GM06990 (cell line): ENCODE results near the gene TAF6.

Experiments used
- DNase-seq: peaks from one replicate; pipeline ENCODE4 v3.0.0-alpha.2; 2011; ENCODE audit not compliant: insufficient read length; ENCODE audit errors: extremely low read depth
- H3K27me3 ChIP-seq: replicated peaks from 2 replicates; pipeline ENCODE4 v1.6.0; 2011; ENCODE audit warnings: low read length; ENCODE audit not compliant: control insufficient read depth, insufficient read depth
- H3K36me3 ChIP-seq: 2 replicates; pipeline ENCODE4 v1.5.1; 2011; ENCODE audit warnings: low read length; ENCODE audit not compliant: control insufficient read depth, insufficient read depth
- H3K4me3 ChIP-seq: replicated peaks from 2 replicates; pipeline ENCODE4 v1.5.1; 2011; ENCODE audit warnings: low read depth, mild to moderate bottlenecking, control low read depth, low read length
- TF ChIP-seq, protein P1 (sequence below): IDR thresholded peaks from 2 replicates; pipeline ENCODE4 v1.5.1; 2011; ENCODE audit warnings: low read length, control low read depth, mild to moderate bottlenecking, inconsistent platforms; ENCODE audit not compliant: insufficient read depth, poor library complexity, severe bottlenecking

TAF6 gene

DNA sequence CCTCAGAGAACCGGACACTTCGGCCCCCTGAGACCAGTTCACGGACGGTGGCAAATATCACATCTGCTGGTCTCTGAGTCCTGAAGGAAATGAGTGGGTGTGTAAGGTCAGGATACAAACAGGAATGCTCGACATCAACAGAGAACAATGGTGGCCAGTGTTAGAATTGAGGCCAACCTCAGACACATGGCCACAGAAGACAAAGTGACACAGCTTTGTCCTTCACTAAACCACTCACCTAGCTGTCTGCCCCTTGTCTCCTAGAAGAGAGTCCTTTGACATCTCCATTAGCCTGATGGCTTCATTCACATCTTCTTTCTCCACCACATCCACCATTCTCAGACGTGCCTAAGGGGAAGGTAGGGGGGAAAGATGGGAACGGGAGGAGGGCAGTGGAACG lies 26.1 kb downstream of the TAF6 start:
- TF ChIP-seq, protein P1, sequence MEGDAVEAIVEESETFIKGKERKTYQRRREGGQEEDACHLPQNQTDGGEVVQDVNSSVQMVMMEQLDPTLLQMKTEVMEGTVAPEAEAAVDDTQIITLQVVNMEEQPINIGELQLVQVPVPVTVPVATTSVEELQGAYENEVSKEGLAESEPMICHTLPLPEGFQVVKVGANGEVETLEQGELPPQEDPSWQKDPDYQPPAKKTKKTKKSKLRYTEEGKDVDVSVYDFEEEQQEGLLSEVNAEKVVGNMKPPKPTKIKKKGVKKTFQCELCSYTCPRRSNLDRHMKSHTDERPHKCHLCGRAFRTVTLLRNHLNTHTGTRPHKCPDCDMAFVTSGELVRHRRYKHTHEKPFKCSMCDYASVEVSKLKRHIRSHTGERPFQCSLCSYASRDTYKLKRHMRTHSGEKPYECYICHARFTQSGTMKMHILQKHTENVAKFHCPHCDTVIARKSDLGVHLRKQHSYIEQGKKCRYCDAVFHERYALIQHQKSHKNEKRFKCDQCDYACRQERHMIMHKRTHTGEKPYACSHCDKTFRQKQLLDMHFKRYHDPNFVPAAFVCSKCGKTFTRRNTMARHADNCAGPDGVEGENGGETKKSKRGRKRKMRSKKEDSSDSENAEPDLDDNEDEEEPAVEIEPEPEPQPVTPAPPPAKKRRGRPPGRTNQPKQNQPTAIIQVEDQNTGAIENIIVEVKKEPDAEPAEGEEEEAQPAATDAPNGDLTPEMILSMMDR, result no peak
- DNase-seq, result no peak
- Histone ChIP-seq H3K27me3 (no peaks in the 10 kb centered on the region), H3K36me3 (peaks cover 59% of the 10 kb centered on the region), H3K4me3 (no peak overlapping the region)

DNA sequence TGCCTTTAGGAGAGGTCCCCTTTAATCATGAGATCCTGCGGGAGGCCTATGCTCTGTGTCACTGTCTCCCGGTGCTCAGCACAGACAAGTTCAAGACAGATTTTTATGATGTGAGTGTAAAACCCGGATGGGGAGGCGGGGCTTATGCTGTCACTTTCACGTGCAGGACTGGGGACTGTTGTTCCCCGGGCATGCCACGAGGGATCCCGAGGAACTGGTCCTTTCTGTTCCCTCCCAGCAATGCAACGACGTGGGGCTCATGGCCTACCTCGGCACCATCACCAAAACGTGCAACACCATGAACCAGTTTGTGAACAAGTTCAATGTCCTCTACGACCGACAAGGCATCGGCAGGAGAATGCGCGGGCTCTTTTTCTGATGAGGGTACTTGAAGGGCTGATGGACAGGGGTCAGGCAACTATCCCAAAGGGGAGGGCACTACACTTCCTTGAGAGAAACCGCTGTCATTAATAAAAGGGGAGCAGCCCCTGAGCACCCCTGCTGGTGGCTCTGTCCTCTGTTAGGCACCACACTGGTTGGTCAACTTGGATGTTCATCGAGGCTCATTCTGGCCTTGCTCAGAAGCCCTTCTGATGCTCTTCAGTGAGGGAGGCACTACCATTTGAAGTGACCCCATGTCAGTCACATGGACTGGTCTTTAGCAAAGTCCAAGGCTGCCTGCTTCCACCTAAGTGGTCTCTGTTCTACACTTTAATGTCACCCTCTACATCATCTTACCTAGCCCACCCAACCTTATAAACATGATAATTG lies 27.6 kb downstream of the TAF6 start:
- Histone ChIP-seq H3K4me3 (no peak overlapping the region), H3K27me3 (no peaks in the 10 kb centered on the region), H3K36me3 (peaks cover 49% of the 10 kb centered on the region)
- DNase-seq, result no peak
- TF ChIP-seq, protein P1, result no peak

DNA sequence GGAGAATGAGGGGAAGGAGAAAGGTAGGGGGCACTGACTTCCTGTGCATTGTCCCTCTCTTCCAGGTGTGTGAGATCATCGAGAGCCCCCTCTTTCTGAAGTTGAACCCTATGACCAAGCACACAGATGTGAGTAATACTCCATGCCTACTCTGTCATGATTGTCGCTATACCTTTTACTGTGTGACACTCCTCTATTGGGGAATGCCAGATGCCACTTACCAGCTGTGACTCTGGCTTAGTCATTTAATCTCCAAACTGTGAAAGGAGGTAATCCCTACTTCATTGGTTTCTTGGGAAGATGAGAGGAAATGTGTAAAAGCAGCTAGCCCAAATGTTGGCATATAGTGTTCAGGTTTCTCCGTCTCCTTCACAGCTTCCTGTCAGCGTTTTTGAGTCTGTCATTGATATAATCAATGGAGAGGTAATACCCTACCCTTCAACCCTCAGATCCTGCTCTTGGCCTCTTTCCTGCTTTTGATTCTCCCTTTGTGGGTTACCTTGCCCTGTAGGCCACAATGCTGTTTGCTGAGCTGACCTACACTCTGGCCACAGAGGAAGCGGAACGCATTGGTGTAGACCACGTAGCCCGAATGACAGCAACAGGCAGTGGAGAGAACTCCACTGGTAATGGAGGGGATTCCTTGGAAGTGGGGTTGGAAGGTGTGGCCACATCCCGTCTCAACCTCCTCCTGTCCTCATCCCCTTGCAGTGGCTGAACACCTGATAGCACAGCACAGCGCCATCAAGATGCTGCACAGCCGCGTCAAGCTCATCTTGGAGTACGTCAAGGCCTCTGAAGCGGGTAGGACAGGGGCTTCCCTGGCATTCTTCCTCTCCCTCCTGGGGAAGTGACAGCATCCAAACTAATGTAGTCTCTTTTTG lies 28.4 kb downstream of the TAF6 start:
- Histone ChIP-seq H3K36me3 (peaks cover 44% of the 10 kb centered on the region), H3K4me3 (no peak overlapping the region), H3K27me3 (no peaks in the 10 kb centered on the region)
- no peak for DNase-seq
- TF ChIP-seq, protein P1, result no peak

DNA sequence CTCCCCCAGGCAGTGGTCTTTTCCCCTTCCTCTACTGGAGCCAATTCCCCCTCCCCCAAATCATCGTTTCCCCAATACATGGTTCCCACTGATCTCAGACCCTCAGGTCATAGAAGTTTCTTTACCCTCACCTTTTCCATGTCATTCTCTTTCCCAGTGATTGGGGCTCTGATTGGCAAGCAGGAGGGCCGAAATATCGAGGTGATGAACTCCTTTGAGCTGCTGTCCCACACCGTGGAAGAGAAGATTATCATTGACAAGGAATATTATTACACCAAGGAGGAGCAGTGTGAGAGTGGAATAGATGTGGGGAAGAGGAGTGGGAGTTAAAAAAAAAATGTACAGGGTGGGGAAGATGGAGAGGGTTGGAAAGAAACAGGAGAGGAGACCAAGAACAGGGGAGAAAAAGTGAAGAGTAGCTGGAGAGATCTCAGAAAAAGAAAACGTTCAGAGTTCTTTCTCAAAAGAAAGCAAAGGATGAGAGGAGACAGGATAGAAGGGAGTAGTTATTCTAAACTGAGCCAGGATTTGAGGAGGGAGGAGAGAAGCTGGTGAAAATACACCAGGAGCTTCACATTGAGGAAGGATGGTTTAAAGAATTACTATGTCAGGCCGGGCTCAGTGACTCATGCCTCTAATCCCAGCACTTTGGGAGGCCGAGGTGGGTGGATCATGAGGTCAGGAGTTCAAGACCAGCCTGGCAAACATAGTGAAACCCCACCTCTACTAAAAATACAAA lies 29.5 kb downstream of the TAF6 start:
- Histone ChIP-seq H3K27me3 (no peaks in the 10 kb centered on the region), H3K4me3 (peak overlapping the region; percentile 87), H3K36me3 (peaks cover 37% of the 10 kb centered on the region)
- DNase-seq, result no peak
- TF ChIP-seq, protein P1, result no peak

DNA sequence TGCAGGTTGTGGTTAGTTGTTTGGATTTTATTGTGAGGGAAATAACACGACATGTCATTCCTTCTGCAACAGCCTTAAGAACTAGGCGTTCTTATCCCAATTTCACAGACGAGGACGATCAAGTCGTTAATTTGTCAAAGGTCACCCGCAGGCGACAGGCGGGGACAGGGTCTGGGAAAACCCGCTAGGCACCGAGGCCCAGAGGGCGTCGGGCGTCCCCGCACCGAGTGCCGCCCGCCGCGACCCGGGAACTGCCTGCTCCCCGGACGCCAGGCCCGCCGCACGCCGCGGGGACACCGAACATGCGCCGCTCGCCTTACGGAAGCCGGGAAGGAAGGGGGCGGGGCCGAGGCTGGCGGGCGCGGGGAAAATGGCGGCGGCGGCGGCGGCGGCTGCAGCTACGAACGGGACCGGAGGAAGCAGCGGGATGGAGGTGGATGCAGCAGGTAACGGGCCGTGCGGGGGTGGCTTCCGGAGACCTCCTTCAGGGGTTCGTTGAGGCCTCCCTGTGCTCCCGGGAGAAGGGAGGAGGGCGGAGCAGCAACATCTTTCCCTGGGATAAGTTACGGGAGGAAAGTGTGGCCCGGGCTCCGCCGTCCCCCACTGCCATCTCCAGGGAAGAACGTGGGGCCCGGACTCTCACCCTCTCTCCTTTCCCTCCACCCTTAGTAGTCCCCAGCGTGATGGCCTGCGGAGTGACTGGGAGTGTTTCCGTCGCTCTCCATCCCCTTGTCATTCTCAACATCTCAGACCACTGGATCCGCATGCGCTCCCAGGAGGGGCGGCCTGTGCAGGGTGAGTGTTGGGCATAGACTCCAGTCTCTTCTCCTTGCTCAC lies 30.3 kb downstream of the TAF6 start, which contains the start of gene COPS6:
COPS6 (plus strand) TSS at position 349 of the 837 bp plus-strand sequence; CDS start at position 371, 22 bp downstream.
- TF ChIP-seq, protein P1, result no peak
- no peaks in the 10 kb centered on the region for H3K27me3 ChIP-seq
- H3K4me3 ChIP-seq, result peak within 1 kb of the TSS; percentile 87
- peak; percentile 84 for DNase-seq
- peaks cover 31% of the 10 kb centered on the region for H3K36me3 ChIP-seq
